Vagina (tissue), 2 donors: ENCODE results near the gene SLC25A28.

Source experiments
- POLR2AphosphoS5 ChIP-seq, 2 donors: sonication (generic); formaldehyde crosslinking; IDR thresholded peaks; one replicate each; pipeline ENCODE4 v1.9.0; 2017; ENCODE audit warnings: antibody characterized with exemption in 2 of 2, mild to moderate bottlenecking in 2 of 2, low read depth in 1 of 2; ENCODE audit not compliant: insufficient read depth in 1 of 2
- TF ChIP-seq, protein P1 (sequence below), 3 experiments: fragments of 450-650 bp in 2 of 3; fragments of 200-600 bp in 1 of 3; sonication (generic) in 1 of 3; IDR thresholded peaks; one replicate each; pipeline ENCODE4 v1.5.1; 2017 to 2019; ENCODE audit warnings: antibody characterized with exemption in 3 of 3, mild to moderate bottlenecking in 2 of 3, moderate library complexity in 2 of 3

DNA sequence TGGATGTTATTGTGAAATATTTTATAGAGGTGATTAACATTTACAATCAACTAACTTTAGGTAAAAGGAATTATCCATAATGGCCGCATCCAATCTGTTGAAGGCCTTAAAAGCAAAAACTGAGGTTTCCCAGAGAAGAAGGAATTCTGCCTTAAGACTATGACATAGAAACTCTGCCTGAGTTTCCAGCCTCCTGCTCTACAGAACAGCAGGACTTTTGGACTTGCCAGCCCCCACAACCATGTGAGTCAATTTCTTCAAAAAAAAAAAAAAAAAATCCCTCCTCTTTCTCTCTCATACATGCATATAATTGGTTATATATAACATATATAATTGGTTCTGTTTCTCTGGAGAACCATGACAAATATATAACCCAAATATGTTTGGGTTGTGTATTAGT lies 15.4 kb downstream of the SLC25A28 start:
- TF ChIP-seq, protein P1, sequence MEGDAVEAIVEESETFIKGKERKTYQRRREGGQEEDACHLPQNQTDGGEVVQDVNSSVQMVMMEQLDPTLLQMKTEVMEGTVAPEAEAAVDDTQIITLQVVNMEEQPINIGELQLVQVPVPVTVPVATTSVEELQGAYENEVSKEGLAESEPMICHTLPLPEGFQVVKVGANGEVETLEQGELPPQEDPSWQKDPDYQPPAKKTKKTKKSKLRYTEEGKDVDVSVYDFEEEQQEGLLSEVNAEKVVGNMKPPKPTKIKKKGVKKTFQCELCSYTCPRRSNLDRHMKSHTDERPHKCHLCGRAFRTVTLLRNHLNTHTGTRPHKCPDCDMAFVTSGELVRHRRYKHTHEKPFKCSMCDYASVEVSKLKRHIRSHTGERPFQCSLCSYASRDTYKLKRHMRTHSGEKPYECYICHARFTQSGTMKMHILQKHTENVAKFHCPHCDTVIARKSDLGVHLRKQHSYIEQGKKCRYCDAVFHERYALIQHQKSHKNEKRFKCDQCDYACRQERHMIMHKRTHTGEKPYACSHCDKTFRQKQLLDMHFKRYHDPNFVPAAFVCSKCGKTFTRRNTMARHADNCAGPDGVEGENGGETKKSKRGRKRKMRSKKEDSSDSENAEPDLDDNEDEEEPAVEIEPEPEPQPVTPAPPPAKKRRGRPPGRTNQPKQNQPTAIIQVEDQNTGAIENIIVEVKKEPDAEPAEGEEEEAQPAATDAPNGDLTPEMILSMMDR (IDR thresholded peaks at IDR 0.05): no peak
- TF ChIP-seq POLR2AphosphoS5 (IDR thresholded peaks at IDR 0.05; ENCODE audit: insufficient read depth in 1 of 2, low read depth in 1 of 2): no peak
